ENCODE data around the gene TCP11L2.
"Not testable (repeated sequence)": the region's sequence is repeated elsewhere in the genome, so short reads cannot be mapped to it uniquely, and the experiment has no call there.

TCP11L2 gene

GRCh38 chr12:106353175-106353574, 50.6 kb downstream of the TCP11L2 start:
- no peak for DNase-seq

- peak; percentile 95 for DNase-seq
Observed at GRCh38 chr12:106357549-106358395, 55.2 kb downstream of the TCP11L2 start, which contains the start of gene POLR3B. TSS of gene POLR3B (plus strand) at chr12:106357748. CDS start at chr12:106357880, 132 bp downstream.

- peak; percentile 54 for DNase-seq
Observed at GRCh38 chr12:106358396-106359241, 56.1 kb downstream of the TCP11L2 start.

DNA sequence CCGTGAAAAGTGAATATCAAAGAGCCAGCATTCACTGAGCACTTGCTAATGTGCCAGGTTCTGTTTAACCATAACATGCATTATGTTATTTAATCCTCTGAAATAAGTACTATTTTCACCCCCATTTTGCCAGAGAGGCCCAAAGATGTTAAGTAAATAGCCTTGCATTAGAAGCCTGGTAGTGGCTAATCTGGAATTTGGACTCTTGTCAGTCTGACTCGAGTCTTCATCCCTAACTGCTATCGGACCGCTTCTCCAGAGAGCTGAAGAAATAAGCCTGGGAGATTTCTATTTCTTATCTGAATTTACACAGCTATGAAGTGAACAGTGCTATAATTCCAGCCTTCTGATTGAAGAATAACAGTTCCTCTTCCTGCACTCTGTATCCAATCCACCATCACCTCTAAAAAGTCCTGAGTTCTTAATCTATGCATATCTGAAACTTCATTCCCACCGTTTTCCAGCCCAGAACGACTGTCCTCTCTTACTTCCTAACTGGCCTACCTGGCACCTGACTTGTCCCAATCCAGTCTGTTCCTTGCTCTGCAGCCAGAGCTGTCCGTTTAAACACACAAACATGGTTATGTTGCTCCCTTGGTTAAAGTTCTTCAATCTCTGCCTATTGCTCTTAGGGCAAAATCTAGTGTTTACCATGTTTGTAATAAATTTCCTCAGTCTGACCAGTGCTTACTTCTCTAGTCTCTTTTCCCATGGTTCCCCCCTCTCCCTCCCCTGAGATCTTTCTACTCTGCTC, 57.3 kb downstream of the TCP11L2 start:
- DNase-seq: no peak

- no peak for DNase-seq
Observed at GRCh38 chr12:106360400-106360994, 58.0 kb downstream of the TCP11L2 start.

GRCh38 chr12:106362971-106363370, 60.4 kb downstream of the TCP11L2 start:
- DNase-seq: no peak

DNA sequence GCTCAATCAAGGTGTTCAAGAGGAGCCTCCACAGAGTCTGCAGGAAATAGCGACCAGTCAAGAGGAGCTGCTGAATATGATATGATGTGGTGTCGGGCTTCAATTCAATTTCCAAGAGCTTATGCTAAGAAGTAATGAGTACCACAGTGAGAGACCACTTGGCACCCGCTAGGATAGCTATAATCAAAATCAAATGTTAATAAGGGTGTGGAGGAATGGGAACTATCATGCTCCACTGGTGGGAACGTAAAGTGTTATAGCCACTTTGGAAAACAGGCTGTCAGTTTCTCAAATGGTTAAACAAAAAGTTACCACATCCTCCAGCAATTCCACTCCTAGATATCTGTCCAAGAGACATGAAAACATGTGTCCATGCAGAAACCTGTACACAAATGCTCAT, 61.7 kb downstream of the TCP11L2 start:
- DNase-seq: no peak

DNA sequence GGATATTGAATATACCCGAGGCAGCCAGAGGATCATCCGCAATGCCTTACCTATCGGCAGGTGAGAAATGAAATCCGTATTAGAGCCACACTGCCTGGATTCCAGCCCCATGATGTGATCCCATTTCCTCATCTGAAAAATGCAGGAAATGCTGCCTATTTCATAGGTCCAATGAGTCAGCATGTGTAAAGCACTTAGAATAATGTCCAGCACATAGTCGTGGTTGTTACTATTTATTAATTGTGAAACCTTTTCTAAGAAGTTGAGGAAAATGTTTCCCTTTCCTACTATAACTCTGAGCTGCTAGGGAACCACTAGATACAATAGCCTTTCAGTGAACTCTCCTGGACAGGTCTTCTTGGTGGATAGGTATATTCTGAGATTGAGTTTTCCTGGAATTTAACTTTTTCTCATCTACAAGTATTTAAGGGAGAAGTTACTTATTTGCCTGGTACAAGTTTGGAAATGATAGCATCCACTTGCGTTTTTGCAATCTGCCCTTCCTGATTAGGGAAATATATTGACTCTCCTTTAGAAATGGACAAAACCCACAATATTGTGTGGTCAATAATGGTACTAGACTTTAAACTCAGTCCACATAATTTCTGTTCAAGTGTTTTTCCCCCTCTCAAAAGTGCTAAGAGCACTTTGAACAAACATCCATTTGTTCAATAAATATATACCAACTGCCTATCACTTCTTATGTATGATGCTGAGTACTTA, 67.3 kb downstream of the TCP11L2 start:
- peak; percentile 40 for DNase-seq

- no peak for DNase-seq
Observed at GRCh38 chr12:106378788-106379187, 76.3 kb downstream of the TCP11L2 start.

DNA sequence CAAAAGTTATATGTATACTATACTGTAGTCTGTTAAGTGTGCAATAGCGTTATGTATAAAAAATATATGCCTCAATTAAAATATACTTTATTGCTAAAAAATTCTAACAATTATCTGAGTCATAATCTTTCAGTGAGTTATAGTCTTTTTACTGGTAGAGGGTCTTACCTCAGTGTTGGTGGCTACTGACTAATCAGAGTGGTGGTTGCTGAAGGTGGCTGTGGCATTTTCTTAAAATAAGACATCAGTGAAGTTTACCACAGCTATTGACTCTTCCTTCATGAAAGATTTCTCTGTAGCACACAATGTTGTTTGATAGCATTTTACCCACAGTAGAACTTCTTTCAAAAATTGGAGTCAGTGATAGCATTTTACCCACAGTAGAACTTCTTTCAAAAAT, 78.4 kb downstream of the TCP11L2 start:
- DNase-seq: no peak

GRCh38 chr12:106381866-106382265, 79.3 kb downstream of the TCP11L2 start:
- not testable (repeated sequence) for DNase-seq

DNA sequence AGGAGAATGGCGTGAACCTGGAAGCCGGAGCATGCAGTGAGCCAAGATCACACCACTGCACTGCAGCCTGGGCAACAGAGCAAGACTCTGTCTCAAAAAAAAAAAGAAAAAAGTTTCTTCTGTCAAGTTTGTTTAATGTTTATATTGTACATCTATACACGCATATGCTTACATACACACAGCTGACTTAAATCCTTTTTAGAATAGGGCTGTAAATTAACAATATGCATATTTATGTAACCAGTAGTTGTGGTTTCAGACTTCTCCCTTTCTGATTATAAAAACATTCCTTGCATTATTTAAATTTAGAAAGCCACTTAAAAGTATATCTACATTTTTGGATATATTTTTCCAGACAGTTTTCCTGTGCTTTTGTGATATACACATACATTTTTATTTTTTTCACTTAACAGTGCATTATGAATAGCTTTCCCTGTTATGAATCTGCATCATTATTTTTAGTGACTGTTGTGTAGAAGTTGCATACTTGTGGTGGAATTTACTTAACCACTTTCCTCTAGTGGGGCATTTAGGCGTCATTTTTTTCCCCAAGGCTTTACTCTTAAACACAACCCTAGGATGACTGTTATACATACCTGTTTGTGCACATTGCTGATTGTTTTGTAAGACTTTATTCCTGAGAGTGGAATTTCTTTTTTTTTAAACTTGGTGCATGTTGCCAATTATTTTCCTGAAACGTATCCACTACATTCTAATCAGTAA, 84.4 kb downstream of the TCP11L2 start:
- no peak for DNase-seq

GRCh38 chr12:106387848-106388377, 85.4 kb downstream of the TCP11L2 start:
- no peak for DNase-seq

DNA sequence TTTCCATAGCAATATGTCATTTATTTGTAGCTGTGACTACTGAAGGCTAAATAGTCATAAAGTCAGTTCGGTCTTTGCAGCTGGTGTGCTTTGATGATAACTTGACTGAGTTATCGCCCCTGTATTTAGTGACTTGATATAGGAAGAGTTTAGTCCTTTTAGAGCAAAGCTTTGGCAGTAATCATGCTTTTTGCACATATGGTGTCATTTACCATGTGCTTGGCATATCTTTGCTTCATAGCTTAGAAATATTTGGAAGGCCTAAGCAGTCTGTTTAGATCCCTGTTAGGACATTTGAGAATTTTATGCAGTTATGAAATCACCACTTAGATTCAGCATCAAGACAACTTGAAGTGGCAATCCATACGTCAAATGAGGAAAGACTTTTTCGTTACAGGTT, 86.6 kb downstream of the TCP11L2 start:
- DNase-seq: no peak

DNA sequence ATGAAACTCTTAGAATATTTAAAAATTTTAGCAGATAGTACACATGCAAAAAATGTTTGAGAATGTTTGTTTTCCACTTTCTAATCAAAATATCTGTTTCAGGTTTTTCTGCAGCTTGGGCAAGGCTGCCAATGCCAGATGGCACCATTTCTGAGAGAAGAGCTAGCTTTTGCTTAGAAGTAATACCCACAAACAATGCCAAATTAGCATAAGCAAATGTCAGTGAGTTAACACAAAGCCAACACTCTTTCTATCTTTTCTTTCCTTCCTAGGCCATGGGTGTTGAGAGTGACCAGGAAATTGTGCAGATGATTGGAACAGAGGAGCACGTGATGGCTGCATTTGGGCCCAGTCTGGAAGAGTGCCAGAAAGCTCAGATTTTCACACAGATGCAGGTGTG, 90.2 kb downstream of the TCP11L2 start:
- DNase-seq: no peak
